ENCODE results near the gene VPS37B.

Gene VPS37B

DNA sequence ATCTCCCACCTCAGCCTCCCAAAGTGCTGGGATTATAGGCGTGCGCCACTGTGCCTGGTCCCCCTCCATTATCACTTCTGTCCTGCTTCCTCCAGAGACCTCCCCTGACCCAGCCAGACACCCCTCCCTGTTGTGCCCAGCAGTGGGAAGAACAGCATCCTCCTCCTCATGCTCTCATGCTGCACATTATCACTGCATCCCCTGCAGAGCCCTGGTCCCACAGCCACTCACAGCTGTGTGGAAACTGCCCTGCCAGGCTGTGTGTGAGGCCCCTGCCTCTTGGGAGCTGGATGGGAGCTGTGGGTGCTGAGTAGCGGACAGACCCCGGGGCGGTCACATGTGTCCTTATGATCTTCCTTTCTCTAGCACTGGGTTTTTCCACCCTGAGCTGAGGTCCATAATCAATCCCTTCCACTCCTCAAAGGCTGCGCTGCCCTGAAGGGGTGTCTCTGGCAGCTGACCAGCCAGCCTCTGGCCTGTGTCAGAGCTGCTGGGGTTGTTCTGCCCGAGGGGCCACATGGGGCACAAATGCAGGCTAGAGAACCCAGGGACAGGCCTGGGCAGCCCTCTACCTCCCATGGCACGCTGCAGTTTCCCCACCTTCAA is 51.5 kb downstream of the VPS37B start:
- DNase-seq (ENCODE audit: low spot score): no peak
- Histone ChIP-seq H3K27ac (peak overlapping the region in 1 of 2 donors; percentile 7), H3K4me3 (no peak overlapping the region)
- TF ChIP-seq, protein P1, sequence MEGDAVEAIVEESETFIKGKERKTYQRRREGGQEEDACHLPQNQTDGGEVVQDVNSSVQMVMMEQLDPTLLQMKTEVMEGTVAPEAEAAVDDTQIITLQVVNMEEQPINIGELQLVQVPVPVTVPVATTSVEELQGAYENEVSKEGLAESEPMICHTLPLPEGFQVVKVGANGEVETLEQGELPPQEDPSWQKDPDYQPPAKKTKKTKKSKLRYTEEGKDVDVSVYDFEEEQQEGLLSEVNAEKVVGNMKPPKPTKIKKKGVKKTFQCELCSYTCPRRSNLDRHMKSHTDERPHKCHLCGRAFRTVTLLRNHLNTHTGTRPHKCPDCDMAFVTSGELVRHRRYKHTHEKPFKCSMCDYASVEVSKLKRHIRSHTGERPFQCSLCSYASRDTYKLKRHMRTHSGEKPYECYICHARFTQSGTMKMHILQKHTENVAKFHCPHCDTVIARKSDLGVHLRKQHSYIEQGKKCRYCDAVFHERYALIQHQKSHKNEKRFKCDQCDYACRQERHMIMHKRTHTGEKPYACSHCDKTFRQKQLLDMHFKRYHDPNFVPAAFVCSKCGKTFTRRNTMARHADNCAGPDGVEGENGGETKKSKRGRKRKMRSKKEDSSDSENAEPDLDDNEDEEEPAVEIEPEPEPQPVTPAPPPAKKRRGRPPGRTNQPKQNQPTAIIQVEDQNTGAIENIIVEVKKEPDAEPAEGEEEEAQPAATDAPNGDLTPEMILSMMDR (IDR thresholded peaks at IDR 0.05): no peak

DNA sequence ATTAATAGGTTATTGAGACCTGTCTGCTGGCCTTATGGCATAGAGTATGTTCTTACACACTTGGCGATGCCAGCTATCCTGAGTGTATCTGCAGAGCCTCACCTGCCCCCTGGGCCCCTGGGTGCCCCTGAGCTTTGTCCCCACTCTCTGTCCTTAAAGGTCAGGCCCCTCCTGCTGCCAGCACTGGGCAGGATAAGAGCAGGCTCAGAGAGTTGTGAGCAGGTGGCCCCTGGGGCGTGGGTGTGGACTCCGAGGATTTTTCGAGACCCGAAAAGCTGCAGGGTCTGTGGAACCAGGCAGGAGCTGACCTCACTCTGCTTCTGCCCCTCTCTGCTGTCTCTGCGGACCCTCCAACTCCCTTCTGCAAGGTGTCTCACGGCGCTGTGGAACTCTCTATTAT is 52.5 kb downstream of the VPS37B start:
- Histone ChIP-seq H3K4me3 (no peak overlapping the region), H3K27ac (no peak overlapping the region)
- no peak for DNase-seq (ENCODE audit: low spot score)
- TF ChIP-seq, protein P1 (IDR thresholded peaks at IDR 0.05): no peak

DNA sequence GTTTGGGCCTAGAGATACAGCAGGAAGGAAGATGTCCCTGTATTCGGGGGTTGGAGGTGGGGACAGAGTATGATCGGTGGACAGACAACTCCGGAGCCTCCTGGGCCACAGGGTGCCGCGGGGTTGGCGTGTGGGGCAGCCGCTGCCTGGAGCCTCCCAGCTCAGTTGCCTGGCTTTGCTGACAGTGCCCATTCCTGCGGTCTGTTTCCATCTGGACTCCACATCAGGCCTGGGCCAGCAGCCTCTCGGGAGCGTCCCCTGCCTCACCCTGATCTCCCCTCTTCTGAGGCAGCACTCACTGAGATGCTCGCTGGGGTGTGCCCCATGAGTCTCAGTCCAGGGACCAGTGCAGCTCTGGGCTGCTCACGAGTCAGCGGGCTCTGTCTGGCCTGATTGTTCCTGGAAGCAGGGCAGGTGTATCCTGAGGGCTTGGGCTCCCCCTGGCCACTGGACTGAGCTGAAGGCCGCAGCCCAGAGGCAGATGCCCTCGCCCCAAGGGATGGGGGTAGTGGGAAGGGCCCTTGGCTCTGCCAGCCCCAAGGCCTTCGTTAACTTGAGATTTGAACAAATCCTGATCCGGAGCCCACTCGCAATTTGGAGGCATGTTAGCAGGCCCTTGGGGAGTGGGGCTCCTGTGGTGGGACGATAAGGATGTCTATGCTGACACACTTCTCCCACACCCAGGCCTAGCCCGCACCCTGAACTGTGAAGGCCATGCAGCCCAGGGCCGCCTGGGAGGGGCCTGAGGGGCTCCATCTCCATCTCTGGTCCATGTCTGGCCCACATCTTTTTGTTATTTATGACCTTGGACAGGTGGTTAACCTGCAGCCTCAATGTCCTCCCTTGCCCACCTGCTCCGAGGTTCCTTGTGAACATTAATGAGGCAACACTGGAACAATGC is 53.2 kb downstream of the VPS37B start:
- peak; percentile 66 for DNase-seq (ENCODE audit: low spot score)
- TF ChIP-seq, protein P1 (IDR thresholded peaks at IDR 0.05): no peak
- H3K4me3 ChIP-seq: no peak overlapping the region
- no peak overlapping the region for H3K27ac ChIP-seq

DNA sequence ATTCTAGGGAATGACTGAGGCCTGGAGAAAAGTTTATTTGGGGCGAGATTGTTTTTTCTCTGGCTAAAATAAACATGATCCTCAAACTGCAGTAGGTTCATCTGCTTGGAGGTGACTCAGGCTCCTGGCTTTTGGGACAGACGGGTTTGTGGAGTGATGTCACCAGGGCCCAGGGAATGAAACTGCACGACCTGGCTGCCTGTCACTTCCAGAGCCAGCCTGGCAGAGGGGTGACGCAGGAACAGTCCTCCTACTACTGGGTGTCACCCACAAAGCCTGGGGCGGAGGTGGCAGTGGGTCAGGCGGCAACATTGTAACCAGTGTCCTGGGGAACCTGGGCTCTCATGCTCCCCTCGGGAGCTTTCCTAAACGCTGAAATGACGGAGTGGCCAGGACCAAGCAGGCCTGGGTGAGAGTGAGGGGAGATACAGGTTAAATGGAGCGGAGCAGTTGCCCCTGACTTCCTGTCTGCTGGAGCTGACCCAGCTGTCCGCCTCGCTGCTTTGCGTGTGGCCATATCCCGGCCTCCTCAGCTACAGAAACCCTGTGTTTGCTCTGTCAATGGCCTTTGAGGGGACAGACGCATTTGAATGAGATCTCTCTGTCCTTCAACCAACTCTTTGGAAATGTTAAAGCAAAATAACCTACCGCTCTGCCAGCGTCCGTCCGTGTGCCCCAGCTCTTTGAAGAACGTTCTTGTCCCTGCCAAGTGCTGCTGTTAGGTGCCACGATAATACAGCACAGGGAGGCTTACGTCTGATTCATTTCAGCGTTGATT is 54.2 kb downstream of the VPS37B start:
- peak; percentile 64 for DNase-seq (ENCODE audit: low spot score)
- TF ChIP-seq, protein P1 (IDR thresholded peaks at IDR 0.05): no peak
- no peak overlapping the region for H3K4me3 ChIP-seq
- H3K27ac ChIP-seq: no peak overlapping the region

DNA sequence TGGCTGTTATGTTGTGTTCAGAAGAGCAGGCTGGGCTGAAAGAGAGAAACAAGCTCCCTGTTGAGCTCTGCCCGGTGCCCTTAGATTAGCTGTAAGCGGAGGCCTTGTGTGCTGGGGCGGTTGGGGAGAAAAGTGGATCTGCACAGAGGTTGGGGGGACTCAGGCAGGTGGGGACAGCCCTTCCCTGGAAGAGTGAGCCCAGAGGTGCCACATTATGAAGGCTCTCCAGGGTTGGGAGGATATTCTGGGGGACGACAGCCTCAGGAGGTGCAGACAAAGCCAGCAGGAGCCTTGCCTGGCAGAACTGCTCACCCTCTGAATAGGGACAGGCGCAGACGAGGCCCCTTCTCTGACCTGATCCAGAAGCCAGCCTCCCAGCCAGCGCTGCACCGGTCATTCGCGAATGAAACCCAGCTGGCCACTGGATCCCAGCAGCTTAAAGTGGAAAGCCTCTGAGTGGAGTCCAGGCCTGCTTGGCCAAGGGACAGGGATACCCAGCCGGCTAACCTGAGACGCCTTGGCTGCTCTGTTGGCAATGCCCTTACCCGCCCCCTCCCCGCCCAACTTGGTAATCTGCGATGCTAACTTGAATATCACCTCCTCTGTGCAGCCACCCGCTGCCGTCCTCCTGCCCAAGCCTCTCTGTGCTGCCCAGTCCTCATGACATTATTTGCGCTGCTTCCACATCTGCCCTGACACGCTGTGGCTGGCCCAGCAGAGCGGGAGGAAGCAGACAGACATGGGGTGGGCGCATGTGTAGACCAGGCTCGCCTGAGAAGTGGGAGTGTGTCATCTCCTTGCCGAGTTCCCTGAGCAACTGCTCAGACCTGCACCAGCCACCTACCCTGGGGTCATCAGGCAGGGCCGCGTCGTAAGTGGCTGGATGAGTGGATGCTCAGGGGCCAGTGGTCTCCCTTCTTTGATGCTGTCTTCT is 55.1 kb downstream of the VPS37B start:
- TF ChIP-seq, protein P1 (IDR thresholded peaks at IDR 0.05): no peak
- Histone ChIP-seq H3K4me3 (no peak overlapping the region), H3K27ac (no peak overlapping the region)
- DNase-seq (ENCODE audit: low spot score): no peak

DNA sequence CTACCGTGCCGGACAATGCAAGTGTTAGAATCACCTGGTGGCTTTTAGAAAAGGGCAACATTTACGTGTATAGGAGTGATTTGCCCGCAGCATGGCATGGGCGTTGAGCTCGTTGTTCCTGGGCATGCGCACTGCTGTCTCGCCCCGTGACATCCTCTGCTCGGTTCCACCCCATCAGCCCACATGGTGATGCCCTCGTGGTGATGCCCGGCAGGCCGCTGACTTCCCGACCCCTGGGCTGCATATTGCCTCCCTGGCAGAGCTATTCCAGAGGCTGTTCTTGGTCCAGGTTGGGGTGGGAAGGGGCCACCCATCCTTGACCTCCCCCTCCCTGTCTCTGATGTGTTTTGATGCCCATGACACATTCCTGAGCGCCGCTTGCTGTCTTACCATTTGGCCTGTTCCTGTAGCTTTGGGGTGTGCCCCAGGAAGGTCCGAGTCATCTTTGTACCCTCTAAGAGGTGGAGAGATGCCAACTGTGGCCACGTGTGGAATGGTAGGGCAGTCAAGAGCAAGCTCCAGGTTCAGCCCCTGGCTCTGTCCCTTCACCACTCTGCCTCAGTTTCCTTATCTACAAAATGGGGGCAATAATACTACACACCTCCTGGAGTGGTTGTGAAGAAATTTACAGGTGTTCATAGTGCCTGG is 55.9 kb downstream of the VPS37B start:
- H3K27ac ChIP-seq: no peak overlapping the region
- H3K4me3 ChIP-seq: no peak overlapping the region
- no peak for DNase-seq (ENCODE audit: low spot score)
- TF ChIP-seq, protein P1 (IDR thresholded peaks at IDR 0.05): no peak
